Ovary (tissue), 3 donors: ENCODE results near the gene PLCL1.

ENCODE experiments used
- CTCF ChIP-seq, 3 donors: fragments of 450-650 bp in 2 of 3; fragments of 200-600 bp in 1 of 3; IDR thresholded peaks; one replicate each; pipeline versions ENCODE4 v1.5.1 to v1.8.0; 2016 to 2022; ENCODE audit warnings: antibody characterized with exemption in 3 of 3, mild to moderate bottlenecking in 1 of 3
- EP300 ChIP-seq: sonication (generic); formaldehyde crosslinking; IDR thresholded peaks from one replicate; pipeline ENCODE4 v1.6.1; 2017; ENCODE audit warnings: antibody characterized with exemption
- donor health status: DM: no; HTN: no; CAD: no.

- TF ChIP-seq CTCF (IDR thresholded peaks at IDR 0.05) (no peak), EP300 (no peak)
Observed at GRCh38 chr2:197925976-197926375, 121.6 kb downstream of the PLCL1 start.
